Esophagus (tissue), 2 donors: ENCODE data around the gene MSL2. TPM values are rescaled to one million over a fixed set of nuclear protein-coding genes. Genes with fewer than 3 reads are reported as not detected.
"Not testable (repeated sequence)": the region's sequence is repeated elsewhere in the genome, so short reads cannot be mapped to it uniquely, and the experiment has no call there.

Source experiments
- H3K27ac ChIP-seq, 2 donors: one replicate each; pipeline ENCODE4 v1.5.1; 2013; ENCODE audit warnings: low read depth in 2 of 2, mild to moderate bottlenecking in 2 of 2, inconsistent platforms in 1 of 2, low read length in 1 of 2, moderate library complexity in 1 of 2
- H3K27me3 ChIP-seq, 2 donors: one replicate each; pipeline ENCODE4 v1.6.1; 2013; ENCODE audit warnings: low read length in 2 of 2, control low read depth in 1 of 2, mild to moderate bottlenecking in 1 of 2; ENCODE audit not compliant: insufficient read depth in 2 of 2, control insufficient read depth in 1 of 2
- H3K36me3 ChIP-seq, 2 donors: one replicate each; pipeline ENCODE4 v1.6.1; 2013; ENCODE audit warnings: low read length in 1 of 2; ENCODE audit not compliant: control insufficient read depth in 2 of 2, insufficient read depth in 2 of 2
- H3K4me1 ChIP-seq, 2 donors: one replicate each; pipeline ENCODE4 v1.6.1; 2013; ENCODE audit warnings: low read length in 1 of 2; ENCODE audit not compliant: control insufficient read depth in 2 of 2, insufficient read depth in 2 of 2
- H3K4me3 ChIP-seq, 2 donors: one replicate each; pipeline ENCODE4 v1.5.1; 2013; ENCODE audit warnings: low read length in 2 of 2, mild to moderate bottlenecking in 2 of 2, low read depth in 1 of 2, moderate library complexity in 1 of 2
- H3K9me3 ChIP-seq, 2 donors: one replicate each; pipeline ENCODE4 v1.6.1; 2013; ENCODE audit warnings: mild to moderate bottlenecking in 2 of 2, low read depth in 1 of 2, low read length in 1 of 2, moderate library complexity in 1 of 2; ENCODE audit not compliant: control insufficient read depth in 2 of 2, insufficient read depth in 1 of 2
- WGBS, 2 donors: extraction: QIAGEN DNeasy Blood & Tissue Kit; methylation state at CpG; one replicate each; pipeline ENCODE4 v1.1.7; 2013; 5-methylcytosine and 5-hydroxymethylcytosine counted together
- polyA plus RNA-seq, 2 donors: library from polyadenylated mRNA; stranded (reverse); fragments of 200-250 nt; gene quantifications; one replicate each; pipeline ENCODE4 v1.2.3, GENCODE V29; 2013
- donor health status: healthy with polysubstance abuse.
- donor health status: Bipolar disorder and iron deficiency.

The MSL2 gene
- polyA plus RNA-seq = 1 to 10 TPM; 3.1 to 4.7 TPM

GRCh38 chr3:136196064-136196400 lies at the start of gene MSL2:
Gene MSL2, minus strand, starts transcription at chr3:136196335. Its CDS starts 1,222 bp downstream, at chr3:136195113.
- H3K9me3 ChIP-seq = no peaks in the 10 kb centered on the region
- peak within 1 kb of the TSS; percentile 93 to 99 for H3K4me3 ChIP-seq
- H3K4me1 ChIP-seq = no peaks in the 10 kb centered on the region
- no peaks in the 10 kb centered on the region for H3K36me3 ChIP-seq
- WGBS, 2 donors = 0 to 1% methylated on average over 37 of the region's 37 CpGs
- no peaks in the 10 kb centered on the region for H3K27me3 ChIP-seq
- H3K27ac ChIP-seq = peak within 1 kb of the TSS; percentile 98 to 100

GRCh38 chr3:136245691-136246090 lies 49.6 kb upstream of the MSL2 start:
- no peaks in the 10 kb centered on the region for H3K27me3 ChIP-seq
- no peaks in the 10 kb centered on the region for H3K9me3 ChIP-seq
- H3K27ac ChIP-seq = no peak overlapping the region
- no peak overlapping the region for H3K4me3 ChIP-seq
- no peaks in the 10 kb centered on the region for H3K36me3 ChIP-seq
- no peaks in the 10 kb centered on the region for H3K4me1 ChIP-seq
- WGBS, 2 donors = 61 to 67% methylated on average over 3 of the region's 3 CpGs

GRCh38 chr3:136239094-136239493 lies 43.0 kb upstream of the MSL2 start:
- Histone ChIP-seq H3K36me3 (no peaks in the 10 kb centered on the region), H3K4me1 (no peaks in the 10 kb centered on the region)
- 41 to 47% methylated on average over 1 of the region's 1 CpG for WGBS, 2 donors

GRCh38 chr3:136237961-136238649 lies 42.0 kb upstream of the MSL2 start:
- Histone ChIP-seq H3K27ac (no peak overlapping the region), H3K9me3 (no peaks in the 10 kb centered on the region), H3K27me3 (no peaks in the 10 kb centered on the region), H3K36me3 (no peaks in the 10 kb centered on the region), H3K4me1 (no peaks in the 10 kb centered on the region), H3K4me3 (no peak overlapping the region)
- 80 to 86% methylated on average over 4 of the region's 4 CpGs for WGBS, 2 donors

More at GRCh38 chr3:136239094-136239493, 43.0 kb upstream of the MSL2 start:
- Histone ChIP-seq H3K27me3 (no peaks in the 10 kb centered on the region), H3K27ac (no peak overlapping the region), H3K4me3 (no peak overlapping the region), H3K9me3 (no peaks in the 10 kb centered on the region)

- H3K9me3 ChIP-seq = no peaks in the 10 kb centered on the region
- H3K4me1 ChIP-seq = no peaks in the 10 kb centered on the region
- no peak overlapping the region for H3K27ac ChIP-seq
- no peaks in the 10 kb centered on the region for H3K27me3 ChIP-seq
- WGBS, 2 donors = 39 to 56% methylated on average over 1 of the region's 1 CpG
- no peaks in the 10 kb centered on the region for H3K36me3 ChIP-seq
- H3K4me3 ChIP-seq = no peak overlapping the region
Observed at GRCh38 chr3:136237103-136237502, 41.0 kb upstream of the MSL2 start.

- H3K4me1 ChIP-seq = no peaks in the 10 kb centered on the region
- H3K4me3 ChIP-seq = no peak overlapping the region
- no peaks in the 10 kb centered on the region for H3K9me3 ChIP-seq
- H3K27ac ChIP-seq = no peak overlapping the region
- no peaks in the 10 kb centered on the region for H3K27me3 ChIP-seq
- no peaks in the 10 kb centered on the region for H3K36me3 ChIP-seq
- 73 to 80% methylated on average over 2 of the region's 2 CpGs for WGBS, 2 donors
Observed at GRCh38 chr3:136236109-136236508, 40.0 kb upstream of the MSL2 start.

- Histone ChIP-seq H3K4me1 (no peaks in the 10 kb centered on the region), H3K27me3 (no peaks in the 10 kb centered on the region), H3K9me3 (no peaks in the 10 kb centered on the region), H3K36me3 (no peaks in the 10 kb centered on the region), H3K27ac (no peak overlapping the region), H3K4me3 (no peak overlapping the region)
- WGBS, 2 donors = 88 to 90% methylated on average over 1 of the region's 1 CpG
Observed at GRCh38 chr3:136235545-136235944, 39.4 kb upstream of the MSL2 start.

- no peaks in the 10 kb centered on the region for H3K36me3 ChIP-seq
- H3K9me3 ChIP-seq = no peaks in the 10 kb centered on the region
- H3K4me1 ChIP-seq = no peaks in the 10 kb centered on the region
- 43 to 65% methylated on average over 2 of the region's 2 CpGs for WGBS, 2 donors
- H3K4me3 ChIP-seq = no peak overlapping the region
- no peaks in the 10 kb centered on the region for H3K27me3 ChIP-seq
- no peak overlapping the region for H3K27ac ChIP-seq
Observed at GRCh38 chr3:136232413-136232812, 36.3 kb upstream of the MSL2 start.

- H3K4me1 ChIP-seq, H3K4me3 ChIP-seq, H3K9me3 ChIP-seq, H3K36me3 ChIP-seq, H3K27ac ChIP-seq, H3K27me3 ChIP-seq: not testable (repeated sequence)
- WGBS, 2 donors = 92 to 96% methylated on average over 4 of the region's 4 CpGs
Observed at GRCh38 chr3:136222746-136223145, 26.6 kb upstream of the MSL2 start.

- no peaks in the 10 kb centered on the region for H3K9me3 ChIP-seq
- H3K36me3 ChIP-seq = no peaks in the 10 kb centered on the region
- H3K4me3 ChIP-seq = no peak overlapping the region
- H3K27me3 ChIP-seq = no peaks in the 10 kb centered on the region
- H3K4me1 ChIP-seq = no peaks in the 10 kb centered on the region
- no peak overlapping the region for H3K27ac ChIP-seq
- 75 to 76% methylated on average over 2 of the region's 2 CpGs for WGBS, 2 donors
Observed at GRCh38 chr3:136211547-136211946, 15.4 kb upstream of the MSL2 start.
